ENCODE measurements around the gene TRAIP. TPM values are rescaled to one million over a fixed set of nuclear protein-coding genes. Genes with fewer than 3 reads are reported as not detected.
A peak's percentile ranks its signal among the peaks of the same experiment; 100 is the strongest.
"Not testable (repeated sequence)": the region's sequence is repeated elsewhere in the genome, so short reads cannot be mapped to it uniquely, and the experiment has no call there.

TRAIP gene
- total RNA-seq, 2 donors from 2014 or later: 19.6 to 24.5 TPM

DNA sequence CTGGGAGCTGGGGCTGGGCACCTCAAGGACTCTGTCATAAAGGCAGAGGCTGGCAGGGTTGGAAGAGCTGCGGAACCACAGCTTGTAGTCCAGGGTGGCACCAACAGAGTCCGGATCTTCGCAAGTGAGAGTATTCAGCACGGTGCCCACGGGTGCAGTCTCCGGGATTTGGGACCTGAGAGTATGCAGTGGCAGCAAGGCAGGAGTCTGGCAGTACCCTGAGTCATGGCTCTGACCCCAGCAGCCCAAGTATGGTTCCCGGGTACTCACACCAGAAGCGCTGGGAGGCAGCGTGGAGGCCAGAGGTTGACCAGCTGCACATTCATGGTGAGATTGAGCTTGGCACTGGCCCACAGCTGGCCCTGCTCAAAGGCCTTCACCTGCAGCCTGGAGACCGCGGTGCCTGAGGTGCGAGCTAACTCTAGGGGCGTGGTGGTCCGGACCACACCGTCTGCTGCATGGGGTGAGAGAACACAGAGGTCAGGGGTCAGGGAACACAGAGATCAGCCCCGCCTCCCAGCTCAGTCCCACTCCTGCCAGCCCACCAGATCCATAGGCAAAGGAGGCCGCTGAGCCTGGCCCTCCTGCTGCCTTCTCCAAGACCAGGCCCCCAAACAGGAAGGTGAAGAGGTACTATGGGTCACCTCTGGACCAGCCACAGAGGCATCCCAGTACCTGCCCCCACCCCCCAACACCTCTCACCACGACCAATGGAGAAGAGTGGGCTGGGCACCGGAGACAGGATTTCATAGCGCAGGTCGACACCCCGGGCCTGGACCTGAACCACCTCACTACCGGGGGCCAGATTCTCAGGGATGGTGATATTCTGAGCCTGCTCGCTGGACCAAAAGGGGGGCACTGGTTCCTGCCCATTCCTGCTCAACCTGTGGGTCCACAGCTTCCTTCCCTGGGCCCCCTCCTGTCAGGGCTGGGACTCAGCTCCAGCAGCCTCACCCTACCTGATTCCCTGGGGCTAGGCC lies 61.1 kb downstream of the TRAIP start:
- Mint-ChIP-seq H3K27ac (no peak overlapping the region), H3K36me3 (ENCODE audit: low read depth) (no peaks in the 10 kb centered on the region), H3K9me3 (no peaks in the 10 kb centered on the region), H3K27me3 (no peaks in the 10 kb centered on the region), H3K4me1 (no peaks in the 10 kb centered on the region), H3K4me3 (no peak overlapping the region)
- no peak for ATAC-seq (replicated peaks)

DNA sequence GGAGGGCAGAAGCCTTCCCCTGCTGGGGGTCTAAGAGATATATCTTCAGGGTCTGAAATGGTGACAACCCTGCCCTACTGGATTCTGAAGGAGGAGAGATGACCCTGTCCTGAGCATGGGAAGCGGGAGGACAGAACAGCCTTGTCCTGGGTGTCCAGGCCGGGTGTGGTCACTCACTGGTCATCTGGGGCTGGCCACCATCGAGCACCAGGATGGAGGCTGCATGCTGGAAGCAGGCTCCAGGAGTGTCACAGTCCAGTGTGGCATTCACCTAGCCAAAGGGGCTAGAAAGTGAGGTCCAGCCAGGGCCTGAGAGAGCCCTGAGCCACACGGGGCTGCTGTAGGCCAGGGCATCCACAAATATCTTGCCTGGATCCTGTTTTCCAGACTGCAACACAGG lies 61.9 kb downstream of the TRAIP start:
- no peak overlapping the region for H3K27ac Mint-ChIP-seq
- H3K4me3 Mint-ChIP-seq: no peak overlapping the region
- H3K36me3 Mint-ChIP-seq (ENCODE audit: low read depth): no peaks in the 10 kb centered on the region
- H3K27me3 Mint-ChIP-seq: no peaks in the 10 kb centered on the region
- H3K4me1 Mint-ChIP-seq: no peaks in the 10 kb centered on the region
- no peaks in the 10 kb centered on the region for H3K9me3 Mint-ChIP-seq
- no peak for ATAC-seq (replicated peaks)

DNA sequence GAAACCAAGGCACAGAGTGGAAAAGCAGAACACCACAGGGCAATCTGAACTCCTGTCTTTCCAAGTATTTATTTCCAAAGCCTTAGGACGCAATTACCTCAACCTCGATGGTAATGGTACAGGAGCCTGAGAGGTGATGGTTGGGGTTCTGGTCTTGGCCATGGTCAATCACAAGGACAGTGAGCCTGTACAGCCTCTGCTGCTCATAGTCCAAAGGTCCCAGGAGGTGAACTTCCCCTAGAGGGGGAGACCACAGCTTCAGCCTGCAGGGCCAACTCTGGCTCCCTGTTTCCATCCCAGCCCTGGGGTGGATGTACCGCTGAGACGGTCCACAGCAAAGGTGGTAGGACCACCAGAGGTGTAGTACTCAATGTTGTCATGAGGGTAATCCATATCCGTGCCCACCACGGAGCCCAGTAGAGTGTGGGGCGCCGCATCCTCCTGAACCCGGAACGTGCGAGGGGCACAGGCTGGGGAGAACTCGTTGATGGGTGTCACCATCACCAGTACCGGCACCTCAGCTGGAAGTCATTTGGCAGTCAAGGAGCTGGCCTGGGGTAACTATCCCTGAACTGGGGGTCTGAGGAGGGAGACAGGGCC lies 62.8 kb downstream of the TRAIP start:
- Mint-ChIP-seq H3K27me3 (no peaks in the 10 kb centered on the region), H3K36me3 (ENCODE audit: low read depth) (no peaks in the 10 kb centered on the region), H3K27ac (no peak overlapping the region), H3K9me3 (no peaks in the 10 kb centered on the region), H3K4me3 (no peak overlapping the region), H3K4me1 (no peaks in the 10 kb centered on the region)
- ATAC-seq (replicated peaks): no peak

GRCh38 chr3:49792371-49793150 lies 63.8 kb downstream of the TRAIP start:
- Mint-ChIP-seq H3K36me3 (ENCODE audit: low read depth) (no peaks in the 10 kb centered on the region), H3K27me3 (no peaks in the 10 kb centered on the region), H3K4me3 (no peak overlapping the region), H3K27ac (no peak overlapping the region), H3K4me1 (no peaks in the 10 kb centered on the region), H3K9me3 (no peaks in the 10 kb centered on the region)
- ATAC-seq (replicated peaks): no peak

DNA sequence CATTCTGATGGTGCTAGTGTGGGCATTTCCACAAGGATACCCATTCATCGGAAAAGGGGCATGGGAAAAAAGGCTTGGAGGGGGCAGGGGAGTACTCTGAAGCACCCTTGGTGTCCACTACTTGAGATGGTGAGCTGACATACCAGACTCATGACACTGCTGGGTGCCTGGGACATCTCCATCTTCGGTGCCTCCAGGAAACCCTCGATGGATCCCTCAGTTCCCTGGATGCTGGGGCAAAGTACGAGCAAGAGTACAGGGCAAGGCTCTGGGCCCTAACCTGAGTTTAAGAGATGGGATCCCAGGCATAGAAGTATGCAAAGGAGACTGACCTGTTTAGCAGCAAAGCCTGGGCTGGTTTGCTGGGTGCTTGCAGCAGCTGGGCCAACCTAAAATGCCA lies 64.8 kb downstream of the TRAIP start:
- ATAC-seq (replicated peaks): no peak
- Mint-ChIP-seq H3K27me3 (no peaks in the 10 kb centered on the region), H3K9me3 (no peaks in the 10 kb centered on the region), H3K27ac (no peak overlapping the region), H3K4me1 (no peaks in the 10 kb centered on the region), H3K36me3 (ENCODE audit: low read depth) (no peaks in the 10 kb centered on the region), H3K4me3 (no peak overlapping the region)

GRCh38 chr3:49790626-49791411 lies 65.5 kb downstream of the TRAIP start:
- H3K27ac Mint-ChIP-seq: no peak overlapping the region
- no peak overlapping the region for H3K4me3 Mint-ChIP-seq
- H3K9me3 Mint-ChIP-seq: no peaks in the 10 kb centered on the region
- peaks cover under 1% of the 10 kb centered on the region for H3K36me3 Mint-ChIP-seq (ENCODE audit: low read depth)
- no peak for ATAC-seq (replicated peaks)
- no peaks in the 10 kb centered on the region for H3K27me3 Mint-ChIP-seq
- no peaks in the 10 kb centered on the region for H3K4me1 Mint-ChIP-seq

- H3K4me3 Mint-ChIP-seq: no peak overlapping the region
- H3K9me3 Mint-ChIP-seq: no peaks in the 10 kb centered on the region
- ATAC-seq (replicated peaks): no peak
- H3K27ac Mint-ChIP-seq: no peak overlapping the region
- H3K36me3 Mint-ChIP-seq (ENCODE audit: low read depth): peaks cover 22% of the 10 kb centered on the region
- H3K4me1 Mint-ChIP-seq: peaks cover 8% of the 10 kb centered on the region
- H3K27me3 Mint-ChIP-seq: no peaks in the 10 kb centered on the region
Observed at GRCh38 chr3:49788056-49788455, 68.3 kb downstream of the TRAIP start.

DNA sequence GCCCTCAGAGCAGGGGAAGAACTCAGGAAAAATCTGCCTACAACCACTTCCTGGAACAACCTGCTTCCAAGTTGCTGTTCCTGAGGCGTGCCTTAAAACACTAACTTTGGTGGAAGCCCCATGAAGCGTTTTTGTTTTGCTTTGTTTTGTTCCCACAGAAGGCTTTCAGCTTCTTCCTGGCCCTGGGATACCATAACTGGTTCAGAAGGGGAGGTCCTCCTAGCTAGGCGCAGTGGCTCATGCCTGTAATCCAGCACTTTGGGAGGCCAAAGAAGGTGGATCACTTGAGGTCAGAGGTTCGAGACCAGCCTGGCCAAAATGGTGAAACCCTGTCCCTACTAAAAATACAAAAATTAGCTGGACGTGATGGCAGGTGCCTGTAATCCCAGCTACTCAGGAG lies 68.8 kb downstream of the TRAIP start:
- Mint-ChIP-seq H3K27me3 (no peaks in the 10 kb centered on the region), H3K9me3 (no peaks in the 10 kb centered on the region), H3K27ac (peak overlapping the region; percentile 98), H3K36me3 (ENCODE audit: low read depth) (peaks cover 27% of the 10 kb centered on the region), H3K4me1 (peaks cover 8% of the 10 kb centered on the region), H3K4me3 (peak overlapping the region; percentile 96)
- no peak for ATAC-seq (replicated peaks)

GRCh38 chr3:49787182-49787464 lies 69.2 kb downstream of the TRAIP start:
- H3K9me3 Mint-ChIP-seq: no peaks in the 10 kb centered on the region
- H3K4me3 Mint-ChIP-seq: peak overlapping the region; percentile 96
- peaks cover 8% of the 10 kb centered on the region for H3K4me1 Mint-ChIP-seq
- H3K36me3 Mint-ChIP-seq (ENCODE audit: low read depth): peaks cover 31% of the 10 kb centered on the region
- ATAC-seq (replicated peaks): no peak
- H3K27ac Mint-ChIP-seq: peak overlapping the region; percentile 98
- H3K27me3 Mint-ChIP-seq: no peaks in the 10 kb centered on the region

DNA sequence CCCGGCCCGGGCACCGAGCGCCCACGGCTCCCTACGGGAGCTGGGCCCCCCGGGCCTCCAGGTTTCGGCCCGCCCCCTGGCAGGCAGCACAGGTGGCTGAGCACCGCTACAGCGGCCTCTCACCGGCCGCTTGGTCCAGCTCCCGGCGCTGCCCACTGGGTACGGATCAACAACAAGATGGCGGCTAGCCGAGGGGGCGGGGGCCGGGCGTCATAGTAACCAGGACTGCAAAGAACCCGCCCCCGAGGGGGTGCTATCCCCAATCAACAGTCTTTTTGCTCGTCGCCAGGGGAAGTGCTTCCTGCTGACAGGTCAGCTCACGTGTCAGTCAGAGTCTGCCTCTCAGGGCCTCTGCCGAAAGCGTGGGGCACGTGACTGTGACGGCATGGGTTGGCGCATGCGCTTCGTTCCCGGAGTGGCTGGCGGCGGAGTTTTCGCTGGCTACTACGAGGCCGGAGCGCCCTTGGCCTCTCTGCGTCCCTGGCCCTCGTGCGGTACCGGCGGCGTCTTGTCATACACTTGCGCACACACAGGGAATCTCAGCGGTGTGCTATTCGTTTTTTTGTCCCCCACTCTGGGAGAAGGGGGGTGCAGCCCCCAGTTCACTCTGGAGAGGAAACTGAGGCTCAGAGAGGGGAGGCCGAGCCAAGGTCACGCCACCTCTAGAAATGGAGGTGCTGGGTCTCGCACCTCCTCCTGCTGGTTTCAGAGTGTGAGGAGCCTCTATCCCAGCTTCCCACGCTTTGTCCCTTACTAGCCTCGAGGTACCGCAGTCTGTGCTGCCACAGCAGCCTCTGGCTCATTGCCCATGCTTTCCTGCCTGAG lies 69.8 kb downstream of the TRAIP start, which contains the start of gene IP6K1:
Gene IP6K1, minus strand, starts transcription at position 186 of the 825 bp plus-strand sequence. CDS start 38,502 bp downstream, outside the sequence.
- peak; percentile 100 for ATAC-seq (replicated peaks)
- Mint-ChIP-seq H3K27ac (peak within 1 kb of the TSS; percentile 98), H3K4me3 (peak within 1 kb of the TSS; percentile 96), H3K9me3 (no peaks in the 10 kb centered on the region), H3K4me1 (peaks cover 8% of the 10 kb centered on the region), H3K27me3 (no peaks in the 10 kb centered on the region), H3K36me3 (ENCODE audit: low read depth) (peaks cover 33% of the 10 kb centered on the region)

- Mint-ChIP-seq H3K27me3 (no peaks in the 10 kb centered on the region), H3K27ac (peak overlapping the region; percentile 98), H3K36me3 (ENCODE audit: low read depth) (peaks cover 41% of the 10 kb centered on the region), H3K4me3 (peak overlapping the region; percentile 96), H3K9me3 (no peaks in the 10 kb centered on the region), H3K4me1 (peaks cover 13% of the 10 kb centered on the region)
- peak; percentile 52 for ATAC-seq (replicated peaks)
Observed at GRCh38 chr3:49785565-49786356, 70.6 kb downstream of the TRAIP start.

GRCh38 chr3:49782277-49782676 lies 74.1 kb downstream of the TRAIP start:
- ATAC-seq (replicated peaks); H3K9me3 Mint-ChIP-seq; H3K4me3 Mint-ChIP-seq; H3K27ac Mint-ChIP-seq; H3K27me3 Mint-ChIP-seq: not testable (repeated sequence)
- H3K4me1 Mint-ChIP-seq: peaks cover 29% of the 10 kb centered on the region
- peaks cover 70% of the 10 kb centered on the region for H3K36me3 Mint-ChIP-seq (ENCODE audit: low read depth)
